WI38 (cell line): ENCODE results near the gene SUCLG2.
"Not testable (repeated sequence)": the region's sequence is repeated elsewhere in the genome, so short reads cannot be mapped to it uniquely, and the experiment has no call there.

ENCODE experiments used
- H3K4me3 ChIP-seq: 2 replicates; pipeline ENCODE4 v1.5.1; 2011; ENCODE audit warnings: low read depth, mild to moderate bottlenecking, control low read depth, low read length
- CTCF ChIP-seq: IDR thresholded peaks from 2 replicates; pipeline ENCODE4 v1.5.1; 2012; ENCODE audit warnings: low read depth, mild to moderate bottlenecking, control low read depth, low read length

The SUCLG2 gene

DNA sequence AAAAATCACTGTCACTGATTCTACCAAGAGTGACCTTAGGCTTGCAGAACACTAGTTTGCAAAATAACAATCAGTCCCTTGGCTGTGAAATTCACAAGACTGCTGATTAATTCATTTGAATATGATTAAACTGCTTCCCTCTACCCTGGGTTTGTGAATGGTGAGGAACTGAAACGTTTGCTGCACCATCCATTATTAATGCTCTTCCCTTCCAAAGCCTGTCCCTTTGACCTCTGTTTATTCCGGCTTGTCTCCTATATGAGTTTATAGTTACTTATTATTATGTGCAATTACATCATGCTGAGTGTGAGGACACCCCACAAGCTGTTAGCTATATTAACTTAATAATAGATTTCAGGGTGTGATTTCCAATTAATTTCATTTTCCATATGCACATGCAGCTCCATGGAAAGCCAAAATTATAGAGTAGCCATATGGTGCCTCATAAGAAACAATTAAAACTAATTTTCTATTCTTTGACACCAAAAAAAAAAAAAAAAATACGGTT lies 96.5 kb downstream of the SUCLG2 start:
- no peak overlapping the region for H3K4me3 ChIP-seq
- TF ChIP-seq CTCF: no peak

GRCh38 chr3:67551361-67552016 lies 102.9 kb downstream of the SUCLG2 start:
- no peak for TF ChIP-seq CTCF
- H3K4me3 ChIP-seq: no peak overlapping the region

DNA sequence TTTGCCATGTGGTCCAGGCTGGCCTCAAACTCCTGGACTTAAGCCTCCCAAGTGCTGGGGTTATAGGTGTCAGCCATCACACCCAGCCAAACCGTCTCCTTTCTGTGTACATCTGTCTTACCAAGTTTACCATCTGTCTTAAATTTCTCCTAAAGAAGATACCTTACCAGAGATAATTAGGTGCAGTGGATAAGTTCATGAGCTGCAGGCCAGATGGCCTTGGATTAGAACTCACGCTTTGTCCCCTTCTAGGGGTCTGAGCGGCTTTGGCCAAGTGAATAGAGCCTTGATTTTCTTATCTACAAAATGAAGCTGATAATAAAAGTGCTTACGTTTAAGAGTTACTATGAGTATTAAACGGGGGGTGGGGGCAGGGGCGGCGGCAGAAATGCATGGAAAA lies 103.9 kb downstream of the SUCLG2 start:
- no peak overlapping the region for H3K4me3 ChIP-seq
- TF ChIP-seq CTCF: no peak

DNA sequence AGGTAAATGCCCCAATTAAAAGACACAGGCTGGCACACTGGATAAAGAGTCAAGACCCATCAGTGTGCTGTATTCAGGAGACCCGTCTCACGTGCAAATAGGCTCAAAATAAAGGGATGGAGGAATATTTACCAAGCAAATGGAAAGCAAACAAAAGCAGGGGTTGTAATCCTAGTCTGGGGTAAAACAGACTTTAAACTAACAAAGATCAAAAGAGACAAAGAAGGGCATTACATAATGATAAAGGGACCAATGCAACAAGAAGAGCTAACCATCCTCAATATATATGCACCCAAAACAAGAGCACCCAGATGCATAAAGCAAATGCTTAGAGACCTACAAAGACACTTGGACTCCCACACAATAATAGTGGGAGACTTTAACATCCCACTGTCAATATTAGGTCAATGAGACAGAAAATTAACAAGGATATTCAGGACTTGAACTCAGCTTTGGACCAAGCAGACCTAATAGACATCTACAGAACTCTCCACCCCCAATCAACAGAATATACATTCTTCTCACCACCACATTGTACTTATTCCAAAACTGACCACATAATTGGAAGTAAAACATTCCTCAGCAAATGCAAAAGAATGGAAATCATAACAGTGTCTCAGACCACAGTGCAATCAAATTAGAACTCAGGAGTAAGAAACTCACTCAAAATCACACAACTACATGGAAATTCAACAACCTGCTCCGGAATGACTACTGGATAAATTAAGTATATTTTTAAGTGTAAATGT lies 111.7 kb downstream of the SUCLG2 start:
- not testable (repeated sequence) for H3K4me3 ChIP-seq

DNA sequence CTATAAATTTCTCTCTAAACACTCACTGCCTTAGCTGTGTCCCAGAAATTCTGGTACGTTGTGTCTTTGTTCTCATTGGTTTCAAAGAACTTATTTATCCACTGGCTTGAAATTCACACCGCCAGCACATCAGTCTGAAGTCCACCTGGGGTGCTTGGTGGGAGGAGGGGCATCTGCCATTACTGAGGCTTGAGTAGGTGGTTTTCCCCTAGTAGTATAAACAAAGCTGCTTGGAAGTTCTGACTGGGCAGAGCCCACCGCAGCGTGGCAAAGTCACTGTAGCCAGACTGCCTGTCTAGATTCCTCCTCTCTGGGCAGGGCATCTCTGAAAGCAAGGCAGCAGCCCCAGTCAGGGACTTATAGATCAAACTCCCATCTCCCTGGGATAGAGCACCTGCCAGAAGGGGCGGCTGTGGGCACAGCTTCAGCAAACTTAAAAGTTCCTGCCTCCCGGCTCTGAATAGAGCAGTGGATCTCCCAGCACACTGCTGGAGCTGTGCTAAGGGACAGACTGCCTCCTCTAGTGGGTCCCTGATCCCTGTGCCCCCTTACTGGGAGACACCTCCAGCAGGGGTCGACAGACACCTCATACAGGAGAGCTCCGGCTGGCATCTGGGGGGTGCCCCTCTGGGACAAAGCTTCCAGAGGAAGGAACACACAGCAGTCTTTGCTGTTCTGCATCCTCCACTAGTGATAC lies 114.1 kb downstream of the SUCLG2 start:
- no peak for TF ChIP-seq CTCF
- H3K4me3 ChIP-seq: no peak overlapping the region

DNA sequence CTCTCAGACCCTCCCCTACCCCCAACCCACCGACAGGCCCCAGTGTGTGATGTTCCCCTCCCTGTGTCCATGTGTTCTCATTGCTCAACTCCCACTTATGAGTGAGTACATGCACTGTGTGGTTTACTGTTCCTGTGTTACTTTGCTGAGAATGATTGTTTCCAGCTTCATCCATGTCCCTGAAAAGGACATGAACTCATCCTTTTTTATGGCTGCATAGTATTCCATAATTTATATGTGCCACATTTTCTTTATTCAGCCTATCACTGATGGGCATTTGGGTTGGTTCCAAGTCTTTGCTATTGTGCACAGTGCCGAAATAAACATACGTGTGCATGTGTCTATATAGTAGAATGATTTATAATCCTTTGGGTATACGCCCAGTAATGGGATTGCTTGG lies 117.2 kb downstream of the SUCLG2 start:
- H3K4me3 ChIP-seq: not testable (repeated sequence)

DNA sequence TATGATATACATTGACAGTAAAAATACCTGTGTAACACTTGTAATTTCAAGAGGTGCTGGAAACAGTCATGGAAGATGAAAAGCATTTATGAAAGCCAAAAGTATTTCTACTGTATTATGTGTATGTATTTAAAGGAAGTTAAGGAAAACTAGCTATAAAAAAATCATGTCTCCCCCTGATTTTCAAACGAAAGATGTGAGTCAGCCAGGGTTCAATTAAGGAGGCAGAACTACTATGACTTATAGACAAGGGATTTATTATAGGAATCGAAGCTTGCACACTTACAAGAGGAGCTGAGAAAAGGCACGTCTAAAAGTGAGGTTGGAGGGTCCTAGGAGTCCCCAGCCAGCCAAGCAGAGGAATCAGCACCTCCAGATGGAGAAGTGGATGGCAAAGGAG lies 119.4 kb downstream of the SUCLG2 start:
- no peak for TF ChIP-seq CTCF
- H3K4me3 ChIP-seq: no peak overlapping the region

GRCh38 chr3:67534594-67534993 lies 119.8 kb downstream of the SUCLG2 start:
- no peak for TF ChIP-seq CTCF
- H3K4me3 ChIP-seq: no peak overlapping the region
